HepG2 (cell line): ENCODE data around the gene CTDNEP1. TPM values are rescaled to one million over a fixed set of nuclear protein-coding genes. Genes with fewer than 3 reads are reported as not detected.

Experiments used
- ARNT ChIP-seq: fragments of 450-650 bp; IDR thresholded peaks from 2 replicates; pipeline ENCODE4 v1.6.1; 2017
- ELF4 ChIP-seq: sonication (generic); formaldehyde crosslinking; IDR thresholded peaks from 2 replicates; pipeline ENCODE4 v1.5.0; 2020; ENCODE audit warnings: missing genetic modification reagents, mild to moderate bottlenecking, moderate library complexity, borderline replicate concordance
- ETV5 ChIP-seq: IDR thresholded peaks from 2 replicates; pipeline ENCODE4 v1.6.1; 2018; ENCODE audit warnings: missing biosample characterization, missing genetic modification reagents, inconsistent platforms, borderline replicate concordance
- HCFC1 ChIP-seq: fragments of 150-350 bp; IDR thresholded peaks from 2 replicates; pipeline ENCODE4 v1.6.1; 2014; ENCODE audit warnings: low read depth, low read length
- HOXA5 ChIP-seq: sonication (generic); formaldehyde crosslinking; IDR thresholded peaks from 2 replicates; pipeline ENCODE4 v1.4.0; 2020; ENCODE audit warnings: missing genetic modification reagents
- JUN ChIP-seq: sonication (generic); formaldehyde crosslinking; IDR thresholded peaks from 2 replicates; pipeline ENCODE4 v1.4.0; 2020; ENCODE audit warnings: mild to moderate bottlenecking, missing genetic modification reagents
- NCOA2 ChIP-seq: sonication (generic); formaldehyde crosslinking; IDR thresholded peaks from 2 replicates; pipeline ENCODE4 v1.8.0; 2022; ENCODE audit warnings: inconsistent platforms
- RAD21 ChIP-seq: fragments of 450-650 bp; formaldehyde crosslinking; IDR thresholded peaks from 2 replicates; pipeline ENCODE4 v1.5.0; 2020; ENCODE audit warnings: mild to moderate bottlenecking
- REPIN1 ChIP-seq: sonication (generic); formaldehyde crosslinking; IDR thresholded peaks from 2 replicates; pipeline ENCODE4 v1.8.0; 2022; ENCODE audit warnings: missing genetic modification reagents, low read depth, mild to moderate bottlenecking, borderline replicate concordance
- ZNF317 ChIP-seq: sonication (generic); formaldehyde crosslinking; IDR thresholded peaks from 2 replicates; pipeline ENCODE4 v1.5.0; 2020; ENCODE audit warnings: mild to moderate bottlenecking, missing genetic modification reagents
- ZNF766 ChIP-seq: sonication (generic); formaldehyde crosslinking; IDR thresholded peaks from 2 replicates; pipeline ENCODE4 v1.5.0; 2020; ENCODE audit warnings: missing genetic modification reagents, borderline replicate concordance
- polyA plus RNA-seq, 8 experiments: library from polyadenylated mRNA; depleted of rRNA in 3 of 8; stranded (reverse) in 7 of 8; unstranded in 1 of 8; fragments of >200 nt; fragmentation: Illumina TruSeq in 4 of 8; extraction: Trizol in 4 of 8; gene quantifications; 2 replicates each; pipeline versions ENCODE4 v1.2.1 to v1.2.3, GENCODE V29; 2011 to 2016; ENCODE audit warnings: low read depth in 4 of 8, missing spikeins in 1 of 8, mixed read lengths in 1 of 8; ENCODE audit not compliant: insufficient read depth in 1 of 8
- total RNA-seq, 5 experiments: library from RNA; depleted of rRNA; stranded (reverse); fragments of >200 nt; fragmentation: Illumina TruSeq; extraction: Trizol; gene quantifications; 2 replicates each; pipeline ENCODE4 v1.2.3, GENCODE V29; 2016; ENCODE audit warnings: low read depth in 1 of 5
- TF ChIP-seq, protein P1 (sequence below): sonication (generic); formaldehyde crosslinking; IDR thresholded peaks from 2 replicates; pipeline ENCODE4 v1.5.0; 2020; ENCODE audit warnings: mild to moderate bottlenecking, missing genetic modification reagents, borderline replicate concordance
- TF ChIP-seq, protein P2 (sequence below): sonication (generic); formaldehyde crosslinking; IDR thresholded peaks from 2 replicates; pipeline ENCODE4 v1.4.0; 2020; ENCODE audit warnings: missing genetic modification reagents
- TF ChIP-seq, protein P3 (sequence below): fragments of 450-650 bp; IDR thresholded peaks from 2 replicates; pipeline ENCODE4 v1.6.1; 2017
- TF ChIP-seq, protein P4 (sequence below): sonication (generic); formaldehyde crosslinking; IDR thresholded peaks from 2 replicates; pipeline ENCODE4 v1.9.0; 2021; ENCODE audit warnings: missing genetic modification reagents, borderline replicate concordance

Gene CTDNEP1
- total and polyA plus RNA-seq, 2 of the 13 experiments (the other 11 are each of a cell fraction or from before 2014, with no cell fraction given): 19.8 to 118 TPM

DNA sequence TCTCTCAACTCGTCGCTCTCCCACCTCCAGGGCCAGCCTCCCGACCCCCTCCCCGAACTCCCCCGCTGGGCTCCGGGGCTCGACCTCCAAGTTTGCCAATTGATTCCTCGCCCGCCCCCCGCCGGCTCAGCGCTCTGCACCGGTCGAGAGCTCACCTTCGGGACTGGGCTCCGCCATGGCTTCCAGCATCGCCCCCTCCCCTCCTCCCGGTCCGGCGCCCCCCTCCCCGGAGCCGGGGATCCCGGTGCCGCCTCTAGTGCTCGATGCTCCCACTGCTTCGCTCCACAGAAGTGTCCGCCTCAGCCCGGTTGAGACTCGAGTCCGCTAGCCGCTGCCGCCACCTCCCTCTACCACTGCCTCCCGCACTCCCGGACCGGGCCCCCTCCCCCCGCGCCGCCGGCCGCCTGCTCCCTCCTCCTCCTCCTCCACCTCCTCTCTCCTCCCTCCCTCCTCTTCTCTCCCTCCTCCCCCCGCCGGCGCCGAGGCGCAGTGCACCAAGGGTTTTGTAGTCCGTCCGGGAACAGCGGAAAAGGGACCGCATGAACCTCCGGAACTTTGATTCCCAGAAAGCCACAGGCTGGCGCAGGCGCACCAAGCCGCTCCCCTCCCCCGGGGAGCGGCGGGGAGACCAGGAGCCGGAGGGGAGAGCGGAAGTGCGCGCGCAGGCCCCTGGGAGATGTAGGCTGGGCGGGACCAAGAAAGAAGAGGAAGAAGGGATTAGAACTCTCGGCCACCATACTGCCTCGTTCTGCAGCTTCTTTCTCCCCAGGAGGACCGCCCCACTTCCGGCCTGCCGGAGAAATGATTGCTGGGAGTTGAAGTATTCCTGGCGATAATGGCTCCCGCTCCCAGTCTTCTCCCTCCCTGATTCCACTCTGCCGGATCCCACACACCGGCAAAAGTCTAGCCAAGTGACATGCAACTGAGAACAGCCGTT lies 12.2 kb downstream of the CTDNEP1 start, which contains the start of gene PHF23 (continued):
- TF ChIP-seq, protein P1, sequence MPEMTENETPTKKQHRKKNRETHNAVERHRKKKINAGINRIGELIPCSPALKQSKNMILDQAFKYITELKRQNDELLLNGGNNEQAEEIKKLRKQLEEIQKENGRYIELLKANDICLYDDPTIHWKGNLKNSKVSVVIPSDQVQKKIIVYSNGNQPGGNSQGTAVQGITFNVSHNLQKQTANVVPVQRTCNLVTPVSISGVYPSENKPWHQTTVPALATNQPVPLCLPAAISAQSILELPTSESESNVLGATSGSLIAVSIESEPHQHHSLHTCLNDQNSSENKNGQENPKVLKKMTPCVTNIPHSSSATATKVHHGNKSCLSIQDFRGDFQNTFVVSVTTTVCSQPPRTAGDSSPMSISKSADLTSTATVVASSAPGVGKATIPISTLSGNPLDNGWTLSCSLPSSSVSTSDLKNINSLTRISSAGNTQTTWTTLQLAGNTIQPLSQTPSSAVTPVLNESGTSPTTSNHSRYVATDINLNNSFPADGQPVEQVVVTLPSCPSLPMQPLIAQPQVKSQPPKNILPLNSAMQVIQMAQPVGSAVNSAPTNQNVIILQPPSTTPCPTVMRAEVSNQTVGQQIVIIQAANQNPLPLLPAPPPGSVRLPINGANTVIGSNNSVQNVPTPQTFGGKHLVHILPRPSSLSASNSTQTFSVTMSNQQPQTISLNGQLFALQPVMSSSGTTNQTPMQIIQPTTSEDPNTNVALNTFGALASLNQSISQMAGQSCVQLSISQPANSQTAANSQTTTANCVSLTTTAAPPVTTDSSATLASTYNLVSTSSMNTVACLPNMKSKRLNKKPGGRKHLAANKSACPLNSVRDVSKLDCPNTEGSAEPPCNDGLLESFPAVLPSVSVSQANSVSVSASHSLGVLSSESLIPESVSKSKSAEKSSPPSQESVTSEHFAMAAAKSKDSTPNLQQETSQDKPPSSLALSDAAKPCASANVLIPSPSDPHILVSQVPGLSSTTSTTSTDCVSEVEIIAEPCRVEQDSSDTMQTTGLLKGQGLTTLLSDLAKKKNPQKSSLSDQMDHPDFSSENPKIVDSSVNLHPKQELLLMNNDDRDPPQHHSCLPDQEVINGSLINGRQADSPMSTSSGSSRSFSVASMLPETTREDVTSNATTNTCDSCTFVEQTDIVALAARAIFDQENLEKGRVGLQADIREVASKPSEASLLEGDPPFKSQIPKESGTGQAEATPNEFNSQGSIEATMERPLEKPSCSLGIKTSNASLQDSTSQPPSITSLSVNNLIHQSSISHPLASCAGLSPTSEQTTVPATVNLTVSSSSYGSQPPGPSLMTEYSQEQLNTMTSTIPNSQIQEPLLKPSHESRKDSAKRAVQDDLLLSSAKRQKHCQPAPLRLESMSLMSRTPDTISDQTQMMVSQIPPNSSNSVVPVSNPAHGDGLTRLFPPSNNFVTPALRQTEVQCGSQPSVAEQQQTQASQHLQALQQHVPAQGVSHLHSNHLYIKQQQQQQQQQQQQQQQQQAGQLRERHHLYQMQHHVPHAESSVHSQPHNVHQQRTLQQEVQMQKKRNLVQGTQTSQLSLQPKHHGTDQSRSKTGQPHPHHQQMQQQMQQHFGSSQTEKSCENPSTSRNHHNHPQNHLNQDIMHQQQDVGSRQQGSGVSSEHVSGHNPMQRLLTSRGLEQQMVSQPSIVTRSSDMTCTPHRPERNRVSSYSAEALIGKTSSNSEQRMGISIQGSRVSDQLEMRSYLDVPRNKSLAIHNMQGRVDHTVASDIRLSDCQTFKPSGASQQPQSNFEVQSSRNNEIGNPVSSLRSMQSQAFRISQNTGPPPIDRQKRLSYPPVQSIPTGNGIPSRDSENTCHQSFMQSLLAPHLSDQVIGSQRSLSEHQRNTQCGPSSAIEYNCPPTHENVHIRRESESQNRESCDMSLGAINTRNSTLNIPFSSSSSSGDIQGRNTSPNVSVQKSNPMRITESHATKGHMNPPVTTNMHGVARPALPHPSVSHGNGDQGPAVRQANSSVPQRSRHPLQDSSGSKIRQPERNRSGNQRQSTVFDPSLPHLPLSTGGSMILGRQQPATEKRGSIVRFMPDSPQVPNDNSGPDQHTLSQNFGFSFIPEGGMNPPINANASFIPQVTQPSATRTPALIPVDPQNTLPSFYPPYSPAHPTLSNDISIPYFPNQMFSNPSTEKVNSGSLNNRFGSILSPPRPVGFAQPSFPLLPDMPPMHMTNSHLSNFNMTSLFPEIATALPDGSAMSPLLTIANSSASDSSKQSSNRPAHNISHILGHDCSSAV: no peak
- TF ChIP-seq, protein P2, sequence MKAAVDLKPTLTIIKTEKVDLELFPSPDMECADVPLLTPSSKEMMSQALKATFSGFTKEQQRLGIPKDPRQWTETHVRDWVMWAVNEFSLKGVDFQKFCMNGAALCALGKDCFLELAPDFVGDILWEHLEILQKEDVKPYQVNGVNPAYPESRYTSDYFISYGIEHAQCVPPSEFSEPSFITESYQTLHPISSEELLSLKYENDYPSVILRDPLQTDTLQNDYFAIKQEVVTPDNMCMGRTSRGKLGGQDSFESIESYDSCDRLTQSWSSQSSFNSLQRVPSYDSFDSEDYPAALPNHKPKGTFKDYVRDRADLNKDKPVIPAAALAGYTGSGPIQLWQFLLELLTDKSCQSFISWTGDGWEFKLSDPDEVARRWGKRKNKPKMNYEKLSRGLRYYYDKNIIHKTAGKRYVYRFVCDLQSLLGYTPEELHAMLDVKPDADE (CRISPR knock-in tag): no peak
- TF ChIP-seq ARNT: no peak
- TF ChIP-seq HCFC1: peak; percentile 92
- TF ChIP-seq ZNF317: no peak; the same call in 1 of the 2 replicates
- TF ChIP-seq JUN (CRISPR knock-in tag): 0 out of 2 replicates have a peak, but pooled peaks have one; percentile 37
- TF ChIP-seq, protein P3, sequence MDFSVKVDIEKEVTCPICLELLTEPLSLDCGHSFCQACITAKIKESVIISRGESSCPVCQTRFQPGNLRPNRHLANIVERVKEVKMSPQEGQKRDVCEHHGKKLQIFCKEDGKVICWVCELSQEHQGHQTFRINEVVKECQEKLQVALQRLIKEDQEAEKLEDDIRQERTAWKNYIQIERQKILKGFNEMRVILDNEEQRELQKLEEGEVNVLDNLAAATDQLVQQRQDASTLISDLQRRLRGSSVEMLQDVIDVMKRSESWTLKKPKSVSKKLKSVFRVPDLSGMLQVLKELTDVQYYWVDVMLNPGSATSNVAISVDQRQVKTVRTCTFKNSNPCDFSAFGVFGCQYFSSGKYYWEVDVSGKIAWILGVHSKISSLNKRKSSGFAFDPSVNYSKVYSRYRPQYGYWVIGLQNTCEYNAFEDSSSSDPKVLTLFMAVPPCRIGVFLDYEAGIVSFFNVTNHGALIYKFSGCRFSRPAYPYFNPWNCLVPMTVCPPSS: no peak
- peak; percentile 65; the same call in 1 of the 2 replicates for TF ChIP-seq REPIN1
- peak; percentile 41; the same call in 1 of the 2 replicates for TF ChIP-seq ZNF766
- TF ChIP-seq RAD21 (CRISPR knock-in tag): 0 out of 2 replicates have a peak, but pooled peaks have one; percentile 9
- peak; percentile 82 for TF ChIP-seq ETV5 (CRISPR knock-in tag)
- TF ChIP-seq HOXA5 (CRISPR knock-in tag): peak; percentile 59; the same call in 1 of the 2 replicates
- peak; percentile 95 for TF ChIP-seq ELF4
- TF ChIP-seq, protein P4, sequence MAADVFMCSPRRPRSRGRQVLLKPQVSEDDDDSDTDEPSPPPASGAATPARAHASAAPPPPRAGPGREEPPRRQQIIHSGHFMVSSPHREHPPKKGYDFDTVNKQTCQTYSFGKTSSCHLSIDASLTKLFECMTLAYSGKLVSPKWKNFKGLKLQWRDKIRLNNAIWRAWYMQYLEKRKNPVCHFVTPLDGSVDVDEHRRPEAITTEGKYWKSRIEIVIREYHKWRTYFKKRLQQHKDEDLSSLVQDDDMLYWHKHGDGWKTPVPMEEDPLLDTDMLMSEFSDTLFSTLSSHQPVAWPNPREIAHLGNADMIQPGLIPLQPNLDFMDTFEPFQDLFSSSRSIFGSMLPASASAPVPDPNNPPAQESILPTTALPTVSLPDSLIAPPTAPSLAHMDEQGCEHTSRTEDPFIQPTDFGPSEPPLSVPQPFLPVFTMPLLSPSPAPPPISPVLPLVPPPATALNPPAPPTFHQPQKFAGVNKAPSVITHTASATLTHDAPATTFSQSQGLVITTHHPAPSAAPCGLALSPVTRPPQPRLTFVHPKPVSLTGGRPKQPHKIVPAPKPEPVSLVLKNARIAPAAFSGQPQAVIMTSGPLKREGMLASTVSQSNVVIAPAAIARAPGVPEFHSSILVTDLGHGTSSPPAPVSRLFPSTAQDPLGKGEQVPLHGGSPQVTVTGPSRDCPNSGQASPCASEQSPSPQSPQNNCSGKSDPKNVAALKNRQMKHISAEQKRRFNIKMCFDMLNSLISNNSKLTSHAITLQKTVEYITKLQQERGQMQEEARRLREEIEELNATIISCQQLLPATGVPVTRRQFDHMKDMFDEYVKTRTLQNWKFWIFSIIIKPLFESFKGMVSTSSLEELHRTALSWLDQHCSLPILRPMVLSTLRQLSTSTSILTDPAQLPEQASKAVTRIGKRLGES: no peak
- no peak; the same call in 1 of the 2 replicates for TF ChIP-seq NCOA2 (CRISPR knock-in tag)
